ENCODE measurements around the gene JAML. TPM values are rescaled to one million over a fixed set of nuclear protein-coding genes. Genes with fewer than 3 reads are reported as not detected.

The JAML gene
- total RNA-seq, 3 donors from 2014 or later, result 2.3 to 16.0 (median 15.7) TPM

DNA sequence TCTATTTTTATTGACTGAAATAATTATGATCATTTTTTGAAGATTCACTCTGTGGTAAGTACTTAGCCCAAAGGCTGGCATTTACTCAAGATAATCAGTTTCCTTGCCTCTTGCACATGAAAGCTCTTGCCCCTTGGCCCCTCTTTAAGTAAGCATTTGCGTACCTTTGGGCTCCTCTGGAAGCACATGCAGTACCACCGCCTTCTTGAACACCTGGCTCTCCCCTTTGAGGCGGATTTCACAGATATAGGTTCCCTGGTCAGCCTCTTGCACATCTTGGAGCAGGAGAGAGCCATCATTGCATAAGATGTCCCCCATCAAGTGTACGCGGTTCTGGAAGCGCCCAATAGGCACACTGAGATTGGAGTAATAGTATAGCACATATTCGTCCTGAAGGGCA lies 14.5 kb downstream of the JAML start:
- TF ChIP-seq, protein P1, sequence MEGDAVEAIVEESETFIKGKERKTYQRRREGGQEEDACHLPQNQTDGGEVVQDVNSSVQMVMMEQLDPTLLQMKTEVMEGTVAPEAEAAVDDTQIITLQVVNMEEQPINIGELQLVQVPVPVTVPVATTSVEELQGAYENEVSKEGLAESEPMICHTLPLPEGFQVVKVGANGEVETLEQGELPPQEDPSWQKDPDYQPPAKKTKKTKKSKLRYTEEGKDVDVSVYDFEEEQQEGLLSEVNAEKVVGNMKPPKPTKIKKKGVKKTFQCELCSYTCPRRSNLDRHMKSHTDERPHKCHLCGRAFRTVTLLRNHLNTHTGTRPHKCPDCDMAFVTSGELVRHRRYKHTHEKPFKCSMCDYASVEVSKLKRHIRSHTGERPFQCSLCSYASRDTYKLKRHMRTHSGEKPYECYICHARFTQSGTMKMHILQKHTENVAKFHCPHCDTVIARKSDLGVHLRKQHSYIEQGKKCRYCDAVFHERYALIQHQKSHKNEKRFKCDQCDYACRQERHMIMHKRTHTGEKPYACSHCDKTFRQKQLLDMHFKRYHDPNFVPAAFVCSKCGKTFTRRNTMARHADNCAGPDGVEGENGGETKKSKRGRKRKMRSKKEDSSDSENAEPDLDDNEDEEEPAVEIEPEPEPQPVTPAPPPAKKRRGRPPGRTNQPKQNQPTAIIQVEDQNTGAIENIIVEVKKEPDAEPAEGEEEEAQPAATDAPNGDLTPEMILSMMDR (IDR thresholded peaks at IDR 0.05), result no peak
- TF ChIP-seq POLR2AphosphoS5 (IDR thresholded peaks at IDR 0.05) (no peak), POLR2A (IDR thresholded peaks at IDR 0.05) (no peak)
- intact Hi-C loops (cut with DNase I; ENCODE audit: low total_unique reads), result loop anchor here (10.0 kb wide), 1 partner anchor 1194 kb away; no protein-coding TSS in a partner anchor
- DNase-seq (ENCODE audit: low spot score in 2 of 2), result no peak
- Histone ChIP-seq H3K27ac (no peak overlapping the region), H3K27me3 (no peaks in the 10 kb centered on the region), H3K4me3 (no peak overlapping the region), H3K36me3 (no peaks in the 10 kb centered on the region), H3K4me1 (no peaks in the 10 kb centered on the region), H3K9me3 (no peaks in the 10 kb centered on the region)

DNA sequence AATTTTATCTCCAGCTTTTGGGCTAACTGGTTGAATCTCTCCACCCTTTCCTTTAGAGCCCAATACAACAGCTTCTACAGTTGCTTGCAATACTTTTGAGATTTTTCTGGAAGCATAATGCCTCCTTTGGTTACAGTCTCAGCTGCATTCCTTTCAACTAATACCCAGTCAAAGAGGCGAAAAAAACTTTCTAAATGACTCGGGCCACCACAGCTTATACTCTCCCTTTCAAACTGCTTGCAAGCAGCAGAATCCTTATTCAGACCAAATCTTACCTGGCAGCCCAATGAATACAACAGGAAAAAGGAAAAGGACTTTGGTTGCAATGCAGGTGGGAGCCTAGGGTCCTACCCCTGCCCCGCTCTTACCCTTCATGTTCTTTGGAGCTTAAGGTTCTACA lies 15.8 kb downstream of the JAML start:
- Histone ChIP-seq H3K9me3 (no peaks in the 10 kb centered on the region), H3K36me3 (no peaks in the 10 kb centered on the region), H3K4me1 (no peaks in the 10 kb centered on the region), H3K27ac (no peak overlapping the region), H3K4me3 (no peak overlapping the region), H3K27me3 (no peaks in the 10 kb centered on the region)
- no peak for DNase-seq (ENCODE audit: low spot score in 2 of 2)
- intact Hi-C loops (cut with DNase I; ENCODE audit: low total_unique reads), result no loop called here
- TF ChIP-seq POLR2AphosphoS5 (IDR thresholded peaks at IDR 0.05), result no peak
- TF ChIP-seq, protein P1 (IDR thresholded peaks at IDR 0.05), result no peak
- TF ChIP-seq POLR2A (IDR thresholded peaks at IDR 0.05), result no peak

DNA sequence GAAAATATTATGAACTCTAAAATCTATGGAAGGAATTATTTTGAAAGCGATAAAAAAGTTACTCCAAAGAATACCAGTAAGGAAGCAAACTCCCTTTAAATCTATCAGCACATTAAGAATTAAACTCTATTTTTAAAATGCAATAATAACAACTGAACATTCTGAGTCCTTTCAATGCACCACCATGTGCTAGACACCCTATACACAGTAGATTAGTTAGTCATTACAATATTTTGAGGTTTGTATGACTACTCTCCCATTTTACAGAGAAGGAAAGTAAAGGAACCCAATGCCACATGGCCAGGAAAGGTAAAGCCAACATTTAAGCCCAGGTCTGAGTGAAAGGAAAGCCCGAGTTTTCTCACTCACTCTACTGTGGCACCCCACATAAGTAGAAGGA lies 17.7 kb downstream of the JAML start:
- Histone ChIP-seq H3K36me3 (no peaks in the 10 kb centered on the region), H3K4me1 (no peaks in the 10 kb centered on the region), H3K27me3 (no peaks in the 10 kb centered on the region), H3K4me3 (no peak overlapping the region), H3K27ac (no peak overlapping the region), H3K9me3 (no peaks in the 10 kb centered on the region)
- intact Hi-C loops (cut with DNase I; ENCODE audit: low total_unique reads), result no loop called here
- TF ChIP-seq POLR2AphosphoS5 (IDR thresholded peaks at IDR 0.05), result no peak
- no peak for TF ChIP-seq POLR2A (IDR thresholded peaks at IDR 0.05)
- TF ChIP-seq, protein P1 (IDR thresholded peaks at IDR 0.05), result no peak
- DNase-seq (ENCODE audit: low spot score in 2 of 2), result no peak

DNA sequence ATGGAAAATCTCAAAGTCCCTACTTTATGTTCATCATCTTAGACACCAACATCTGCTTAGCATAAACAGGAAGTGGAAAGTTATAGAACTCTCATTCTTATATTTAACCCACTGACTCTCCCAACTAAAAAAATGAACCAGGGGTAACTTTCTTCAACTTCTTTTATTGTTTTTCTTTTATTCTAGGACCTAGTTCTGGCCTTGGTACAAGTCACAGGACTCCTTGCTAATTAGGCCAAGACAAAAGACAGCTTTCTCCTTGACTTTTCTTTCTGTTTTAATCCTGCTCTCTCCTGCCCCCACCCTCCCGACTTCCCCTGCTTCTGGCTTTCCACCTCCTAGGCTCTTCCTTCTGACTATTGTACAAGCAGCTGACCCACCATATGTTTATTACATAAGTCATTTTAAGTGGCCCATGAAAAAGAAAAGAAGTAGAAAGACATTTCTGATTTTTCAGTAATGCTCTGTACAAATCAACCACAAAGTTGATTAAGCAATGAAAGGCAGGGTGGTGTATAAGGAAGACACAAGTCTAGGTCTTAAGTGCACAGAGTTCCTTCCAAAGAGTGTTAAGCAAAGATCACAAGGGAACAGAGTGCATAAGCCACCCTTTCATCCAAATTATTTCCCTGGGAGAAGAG lies 18.3 kb downstream of the JAML start:
- no peak for DNase-seq (ENCODE audit: low spot score in 2 of 2)
- Histone ChIP-seq H3K36me3 (no peaks in the 10 kb centered on the region), H3K27me3 (no peaks in the 10 kb centered on the region), H3K27ac (no peak overlapping the region), H3K4me1 (no peaks in the 10 kb centered on the region), H3K4me3 (no peak overlapping the region), H3K9me3 (no peaks in the 10 kb centered on the region)
- TF ChIP-seq POLR2AphosphoS5 (IDR thresholded peaks at IDR 0.05), result no peak
- TF ChIP-seq, protein P1 (IDR thresholded peaks at IDR 0.05), result no peak
- no peak for TF ChIP-seq POLR2A (IDR thresholded peaks at IDR 0.05)
- intact Hi-C loops (cut with DNase I; ENCODE audit: low total_unique reads), result no loop called here

DNA sequence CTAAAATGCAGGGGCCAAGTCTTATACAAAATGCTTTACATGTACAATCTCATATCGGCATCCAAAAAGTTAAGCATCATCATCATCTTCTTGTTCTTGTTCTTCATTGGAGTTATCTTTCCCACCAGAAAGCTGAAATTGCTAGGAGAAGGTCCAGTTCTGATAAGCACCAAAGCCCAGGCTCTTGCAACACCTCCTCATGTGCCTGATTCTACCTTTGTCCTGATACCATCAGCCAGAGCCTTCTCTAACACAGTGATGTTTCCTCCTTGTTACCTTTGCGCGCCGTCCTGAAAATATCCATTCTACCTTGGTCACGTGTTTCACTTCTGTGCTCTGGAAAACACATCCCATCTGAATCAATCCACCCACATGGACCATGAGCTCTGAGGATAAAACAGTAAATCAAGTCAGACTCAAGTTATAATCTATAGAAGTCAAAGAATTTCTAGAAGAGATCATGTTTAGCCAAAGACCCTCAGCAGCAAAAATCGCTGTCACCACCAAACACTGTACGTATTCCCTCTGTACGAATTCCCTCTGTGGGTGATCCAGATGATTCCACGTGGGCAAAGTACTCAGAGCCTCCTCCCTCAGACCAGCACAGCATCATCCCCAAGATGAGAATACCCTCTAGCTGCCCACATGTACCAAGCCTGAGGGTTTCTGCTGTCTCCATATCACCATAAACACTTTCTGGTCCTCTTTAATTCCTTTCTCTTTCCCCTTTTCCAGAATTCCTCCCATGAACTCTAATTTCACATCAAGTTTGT lies 19.0 kb downstream of the JAML start:
- intact Hi-C loops (cut with DNase I; ENCODE audit: low total_unique reads), result no loop called here
- Histone ChIP-seq H3K36me3 (no peaks in the 10 kb centered on the region), H3K27me3 (no peaks in the 10 kb centered on the region), H3K4me1 (no peaks in the 10 kb centered on the region), H3K9me3 (no peaks in the 10 kb centered on the region), H3K4me3 (no peak overlapping the region), H3K27ac (no peak overlapping the region)
- no peak for DNase-seq (ENCODE audit: low spot score in 2 of 2)
- TF ChIP-seq POLR2AphosphoS5 (IDR thresholded peaks at IDR 0.05) (no peak), POLR2A (IDR thresholded peaks at IDR 0.05) (no peak)
- TF ChIP-seq, protein P1 (IDR thresholded peaks at IDR 0.05), result no peak

Data from breast epithelium (tissue), 4 donors.